Measurements from ENCODE around the gene TSC2.

DNA sequence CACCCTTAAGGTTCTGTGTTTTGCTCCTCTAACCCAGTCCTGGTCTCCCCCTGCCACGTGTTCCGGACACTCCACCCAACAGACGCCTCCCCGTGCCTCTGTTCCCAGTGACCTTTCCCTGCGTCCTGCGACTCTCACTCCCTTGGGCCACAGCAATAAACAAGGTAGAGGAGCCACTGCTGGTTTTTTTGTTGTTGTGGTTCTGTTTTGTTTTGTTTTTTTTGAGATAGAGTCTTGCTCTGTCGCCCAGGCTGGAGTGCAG, 31.9 kb upstream of the TSC2 start:
- no peak for TF ChIP-seq POLR2A (IDR thresholded peaks at IDR 0.05)
- TF ChIP-seq CTCF (IDR thresholded peaks at IDR 0.05): no peak

Measured in Peyer's patch (tissue), 4 donors.